HepG2 (cell line): ENCODE results near the gene RNU2-63P. TPM values are rescaled to one million over a fixed set of nuclear protein-coding genes. Genes with fewer than 3 reads are reported as not detected.

Source experiments
- AHDC1 ChIP-seq: sonication (generic); formaldehyde crosslinking; IDR thresholded peaks from 2 replicates; pipeline ENCODE4 v1.5.1; 2020; ENCODE audit warnings: mild to moderate bottlenecking, missing genetic modification reagents, borderline replicate concordance
- ARNT ChIP-seq: fragments of 450-650 bp; IDR thresholded peaks from 2 replicates; pipeline ENCODE4 v1.6.1; 2017
- ATF6 ChIP-seq: sonication (generic); formaldehyde crosslinking; conservative IDR thresholded peaks from 2 replicates; pipeline ENCODE4 v1.4.0; 2020; ENCODE audit warnings: missing genetic modification reagents
- ATM ChIP-seq: fragments of 450-650 bp; IDR thresholded peaks from 2 replicates; pipeline ENCODE4 v1.7.1; 2017; ENCODE audit warnings: mild to moderate bottlenecking, borderline replicate concordance
- CBX1 ChIP-seq: IDR thresholded peaks from one replicate; pipeline ENCODE4 v1.6.1; 2016; ENCODE audit warnings: antibody characterized with exemption, low read depth
- E2F1 ChIP-seq: sonication (generic); formaldehyde crosslinking; IDR thresholded peaks from 2 replicates; pipeline ENCODE4 v1.5.0; 2020; ENCODE audit warnings: missing genetic modification reagents
- KLF15 ChIP-seq: sonication (generic); formaldehyde crosslinking; IDR thresholded peaks from 2 replicates; pipeline ENCODE4 v1.8.1; 2023; ENCODE audit warnings: borderline replicate concordance, mild to moderate bottlenecking, inconsistent platforms, missing genetic modification reagents, mixed read lengths
- MAFK ChIP-seq, 2 experiments: IDR thresholded peaks in 1 of 2; conservative IDR thresholded peaks in 1 of 2; 2 replicates each; pipeline ENCODE4 v1.6.1; 2011; ENCODE audit warnings: improper control_type of control experiment in 2 of 2, low read length in 2 of 2
- PLRG1 ChIP-seq: fragments of 450-650 bp; conservative IDR thresholded peaks from 2 replicates; pipeline ENCODE4 v1.6.1; 2016
- RBM39 ChIP-seq: fragments of 200-400 bp; formaldehyde crosslinking; IDR thresholded peaks from one replicate; pipeline ENCODE4 v1.6.1; 2018; ENCODE audit warnings: antibody characterized with exemption, mild to moderate bottlenecking, low read depth, low read length; ENCODE audit not compliant: poor library complexity, severe bottlenecking
- TRAFD1 ChIP-seq: sonication (generic); formaldehyde crosslinking; IDR thresholded peaks from 2 replicates; pipeline ENCODE4 v1.5.1; 2020; ENCODE audit warnings: missing genetic modification reagents, mild to moderate bottlenecking, borderline replicate concordance
- ZBTB25 ChIP-seq: IDR thresholded peaks from 2 replicates; pipeline ENCODE4 v1.6.1; 2018; ENCODE audit warnings: missing genetic modification reagents
- ZFP90 ChIP-seq: sonication (generic); formaldehyde crosslinking; IDR thresholded peaks from 2 replicates; pipeline ENCODE4 v1.8.0; 2022; ENCODE audit warnings: missing genetic modification reagents, mild to moderate bottlenecking, inconsistent platforms, borderline replicate concordance
- ZNF33B ChIP-seq: sonication (generic); formaldehyde crosslinking; IDR thresholded peaks from 2 replicates; pipeline ENCODE4 v1.5.1; 2020; ENCODE audit warnings: mild to moderate bottlenecking, missing genetic modification reagents
- ZNF343 ChIP-seq: sonication (generic); formaldehyde crosslinking; IDR thresholded peaks from 2 replicates; pipeline ENCODE4 v1.4.0; 2020; ENCODE audit warnings: mild to moderate bottlenecking, missing genetic modification reagents
- ZNF432 ChIP-seq: sonication (generic); formaldehyde crosslinking; IDR thresholded peaks from 2 replicates; pipeline ENCODE4 v1.5.0; 2020; ENCODE audit warnings: missing genetic modification reagents, mild to moderate bottlenecking, borderline replicate concordance
- polyA plus RNA-seq, 8 experiments: library from polyadenylated mRNA; depleted of rRNA in 3 of 8; stranded (reverse) in 7 of 8; unstranded in 1 of 8; fragments of >200 nt; fragmentation: Illumina TruSeq in 4 of 8; extraction: Trizol in 4 of 8; gene quantifications; 2 replicates each; pipeline versions ENCODE4 v1.2.1 to v1.2.3, GENCODE V29; 2011 to 2016; ENCODE audit warnings: low read depth in 4 of 8, missing spikeins in 1 of 8, mixed read lengths in 1 of 8; ENCODE audit not compliant: insufficient read depth in 1 of 8
- total RNA-seq, 5 experiments: library from RNA; depleted of rRNA; stranded (reverse); fragments of >200 nt; fragmentation: Illumina TruSeq; extraction: Trizol; gene quantifications; 2 replicates each; pipeline ENCODE4 v1.2.3, GENCODE V29; 2016; ENCODE audit warnings: low read depth in 1 of 5

Gene RNU2-63P
- total and polyA plus RNA-seq, 2 of the 13 experiments (the other 11 are each of a cell fraction or from before 2014, with no cell fraction given) = 6.8 TPM; not detected in 1

GRCh38 chr2:88055371-88056128 is 39.2 kb upstream of the RNU2-63P start, which contains the start of gene KRCC1 (continued):
- TF ChIP-seq TRAFD1 (CRISPR knock-in tag) (no peak), ATF6 (no peak), CBX1 (peak; percentile 89), ZBTB25 (peak; percentile 64; the same call in 1 of the 2 replicates), ZFP90 (CRISPR knock-in tag) (peak; percentile 94), ZNF33B (peak; percentile 95; the same call in 1 of the 2 replicates), E2F1 (peak; percentile 39; the same call in 1 of the 2 replicates), PLRG1 (no peak), MAFK (conservative IDR thresholded peaks at IDR 0.05 in 1 of 2, IDR thresholded peaks at IDR 0.05 in 1 of 2; ENCODE audit: low read length in 2 of 2) (no peak), KLF15 (CRISPR knock-in tag) (peak; percentile 91), AHDC1 (CRISPR knock-in tag) (peak; percentile 56; the same call in 1 of the 2 replicates), RBM39 (peak; percentile 96), ZNF343 (CRISPR knock-in tag) (peak; percentile 85; the same call in 1 of the 2 replicates), ARNT (no peak), ATM (no peak), ZNF432 (CRISPR knock-in tag) (no peak)
